Measurements from ENCODE around the gene MACROD1.

DNA sequence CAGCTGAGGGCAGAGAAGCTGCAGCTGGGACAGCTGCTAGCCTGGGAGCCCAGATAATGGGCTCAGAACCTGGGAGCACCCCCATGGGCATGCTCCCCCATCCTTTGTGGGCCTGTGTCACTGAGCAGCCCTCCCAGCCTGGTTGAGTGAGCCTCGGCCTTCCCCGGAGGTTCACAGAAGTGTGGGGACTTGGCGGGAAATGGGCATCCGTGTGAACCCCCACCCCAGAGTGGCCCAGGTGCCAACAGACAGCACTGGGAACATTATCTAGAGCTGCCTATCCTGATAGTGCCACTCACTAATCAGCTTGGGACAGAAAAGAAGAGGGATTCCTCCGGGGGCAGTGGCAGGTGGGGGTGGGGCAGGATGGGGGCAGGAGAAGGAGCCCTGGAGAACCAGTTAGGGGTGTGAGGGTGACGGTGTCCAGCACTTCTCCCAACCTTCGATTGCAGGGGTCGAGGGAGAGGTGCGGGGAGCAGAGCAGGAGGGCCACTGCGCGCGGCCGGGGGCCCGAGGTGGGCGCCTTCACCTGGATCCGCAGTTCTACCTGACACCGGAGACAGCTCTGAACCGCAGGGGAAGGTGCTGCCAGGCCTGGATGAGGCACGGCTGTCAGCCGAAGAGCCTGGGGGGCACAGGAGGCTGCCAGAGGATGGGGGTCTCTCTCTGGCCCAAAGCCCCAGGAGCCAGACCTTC, 97.1 kb downstream of the MACROD1 start:
- TF ChIP-seq, protein P1, sequence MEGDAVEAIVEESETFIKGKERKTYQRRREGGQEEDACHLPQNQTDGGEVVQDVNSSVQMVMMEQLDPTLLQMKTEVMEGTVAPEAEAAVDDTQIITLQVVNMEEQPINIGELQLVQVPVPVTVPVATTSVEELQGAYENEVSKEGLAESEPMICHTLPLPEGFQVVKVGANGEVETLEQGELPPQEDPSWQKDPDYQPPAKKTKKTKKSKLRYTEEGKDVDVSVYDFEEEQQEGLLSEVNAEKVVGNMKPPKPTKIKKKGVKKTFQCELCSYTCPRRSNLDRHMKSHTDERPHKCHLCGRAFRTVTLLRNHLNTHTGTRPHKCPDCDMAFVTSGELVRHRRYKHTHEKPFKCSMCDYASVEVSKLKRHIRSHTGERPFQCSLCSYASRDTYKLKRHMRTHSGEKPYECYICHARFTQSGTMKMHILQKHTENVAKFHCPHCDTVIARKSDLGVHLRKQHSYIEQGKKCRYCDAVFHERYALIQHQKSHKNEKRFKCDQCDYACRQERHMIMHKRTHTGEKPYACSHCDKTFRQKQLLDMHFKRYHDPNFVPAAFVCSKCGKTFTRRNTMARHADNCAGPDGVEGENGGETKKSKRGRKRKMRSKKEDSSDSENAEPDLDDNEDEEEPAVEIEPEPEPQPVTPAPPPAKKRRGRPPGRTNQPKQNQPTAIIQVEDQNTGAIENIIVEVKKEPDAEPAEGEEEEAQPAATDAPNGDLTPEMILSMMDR (IDR thresholded peaks at IDR 0.05): no peak
- no peak for TF ChIP-seq EP300 (IDR thresholded peaks at IDR 0.05)
- no peak for TF ChIP-seq POLR2AphosphoS5 (IDR thresholded peaks at IDR 0.05)
- no peak for TF ChIP-seq POLR2A (IDR thresholded peaks at IDR 0.05)
